ENCODE measurements around the gene TULP4.

The TULP4 gene

GRCh38 chr6:158539881-158540280, 227.6 kb downstream of the TULP4 start:
- FAIRE-seq (no peak), DNase-seq (ENCODE audit: insufficient read length, low spot score) (no peak)
- TF ChIP-seq CTCF (IDR thresholded peaks at IDR 0.05; ENCODE audit: insufficient read depth, missing control alignments) = no peak

DNA sequence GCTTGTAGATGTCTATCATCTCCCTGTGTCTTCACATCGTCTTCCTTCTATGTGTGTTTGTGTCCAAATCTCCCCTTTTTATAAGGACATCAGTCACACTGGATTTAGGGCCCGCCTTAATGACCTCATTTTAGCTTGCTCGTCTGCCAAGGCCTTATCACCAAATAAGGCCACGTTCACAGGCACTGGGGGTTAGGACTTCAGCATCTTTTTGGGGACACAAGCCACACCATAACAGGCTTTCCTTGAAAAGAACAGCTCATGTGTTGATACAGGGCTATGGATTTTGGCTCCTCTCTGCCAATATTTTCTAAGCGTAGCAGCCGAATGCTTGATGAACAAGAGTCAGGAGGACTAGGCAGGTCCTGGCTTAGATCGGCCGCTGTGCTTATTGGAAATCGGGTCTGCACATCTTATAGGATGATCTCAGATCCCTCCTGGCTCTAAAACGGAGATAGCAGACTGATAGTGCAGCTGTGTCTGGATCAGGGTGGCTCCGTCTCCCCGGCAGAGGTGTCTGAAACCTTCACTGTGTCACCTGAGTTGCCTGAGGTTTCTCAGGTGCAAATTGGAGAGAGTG, 231.4 kb downstream of the TULP4 start:
- DNase-seq (ENCODE audit: insufficient read length, low spot score) = no peak
- no peak for FAIRE-seq

DNA sequence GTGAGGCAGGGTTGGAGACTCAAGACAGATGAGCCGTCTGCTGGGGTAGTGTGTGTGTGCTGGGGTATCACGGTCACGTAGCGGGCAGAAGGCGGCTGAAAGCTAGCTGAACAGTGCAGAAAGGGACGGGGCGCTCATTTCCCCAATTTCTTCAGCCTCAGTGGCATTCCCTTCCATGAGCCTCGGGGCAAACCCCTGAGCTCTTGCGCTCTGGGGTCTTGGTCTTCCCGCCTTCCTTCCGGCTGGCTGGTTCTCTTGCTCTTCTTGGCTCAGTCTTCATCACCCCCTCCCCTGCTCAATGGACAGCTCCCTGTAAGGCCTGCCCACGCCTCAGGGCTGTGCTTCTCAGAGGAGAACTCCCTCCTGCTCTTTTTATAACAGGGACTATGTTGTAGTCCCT, 232.2 kb downstream of the TULP4 start:
- TF ChIP-seq CTCF (IDR thresholded peaks at IDR 0.05; ENCODE audit: insufficient read depth, missing control alignments) = no peak
- FAIRE-seq = no peak
- no peak for DNase-seq (ENCODE audit: insufficient read length, low spot score)

More for the DNA sequence above, 231.4 kb downstream of the TULP4 start:
- no peak for TF ChIP-seq CTCF (IDR thresholded peaks at IDR 0.05; ENCODE audit: insufficient read depth, missing control alignments)

GRCh38 chr6:158545043-158545966, 233.0 kb downstream of the TULP4 start:
- no peak for DNase-seq (ENCODE audit: insufficient read length, low spot score)
- TF ChIP-seq CTCF (IDR thresholded peaks at IDR 0.05; ENCODE audit: insufficient read depth, missing control alignments) = no peak

GRCh38 chr6:158548418-158549161, 236.3 kb downstream of the TULP4 start:
- no peak for TF ChIP-seq CTCF (IDR thresholded peaks at IDR 0.05; ENCODE audit: insufficient read depth, missing control alignments)
- FAIRE-seq = no peak
- no peak for DNase-seq (ENCODE audit: insufficient read length, low spot score)

More at GRCh38 chr6:158545043-158545966, 233.0 kb downstream of the TULP4 start:
- FAIRE-seq = no peak

DNA sequence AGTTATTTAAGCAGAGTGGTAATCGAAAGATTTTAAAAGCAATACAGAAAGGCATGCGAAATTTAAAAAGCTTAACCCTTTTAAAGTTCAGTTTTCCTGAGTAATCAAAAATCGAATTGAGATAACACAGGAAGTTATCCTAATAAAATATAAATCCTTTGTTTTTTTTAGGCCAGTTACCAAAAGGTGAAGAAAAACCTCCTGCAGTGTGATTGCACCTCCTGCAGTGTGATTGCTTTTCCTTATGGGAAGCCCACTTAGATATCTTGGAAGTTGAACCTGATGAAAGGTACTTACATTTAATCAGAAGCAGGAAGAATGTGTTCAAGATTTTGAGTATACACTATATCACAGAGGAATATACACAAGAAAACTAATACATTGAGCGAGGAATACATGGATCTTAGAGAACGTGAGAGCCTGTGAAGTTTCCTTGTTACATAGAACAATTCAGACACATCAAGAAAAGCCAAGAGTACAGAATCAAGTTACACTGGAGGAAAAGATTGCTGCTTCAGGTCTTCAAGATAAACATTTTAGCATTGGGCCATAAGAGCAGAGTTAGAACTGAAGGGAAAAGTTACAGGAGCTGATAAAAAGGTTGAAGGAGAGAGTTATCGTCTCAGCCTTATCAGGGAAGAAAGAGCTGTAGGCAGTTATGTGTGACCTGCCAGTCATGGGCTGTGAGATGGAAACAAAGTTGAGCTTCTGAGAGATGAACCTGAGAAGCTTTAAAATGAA, 240.0 kb downstream of the TULP4 start:
- no peak for TF ChIP-seq CTCF (IDR thresholded peaks at IDR 0.05; ENCODE audit: insufficient read depth, missing control alignments)
- no peak for DNase-seq (ENCODE audit: insufficient read length, low spot score)
- FAIRE-seq = no peak
